Upper lobe of left lung (tissue), 6 donors: ENCODE results near the gene FOXC2. TPM values are rescaled to one million over a fixed set of nuclear protein-coding genes. Genes with fewer than 3 reads are reported as not detected.

Source experiments
- ATAC-seq, 2 donors: fragments of 200-7000 bp; cut with Tn5 transposase; one replicate each; pipeline ENCODE4 v1.9.1; 2022; ENCODE audit warnings: mild to moderate bottlenecking in 2 of 2, moderate library complexity in 2 of 2; ENCODE audit not compliant: low FRiP score in 2 of 2
- DNase-seq, 2 donors: peaks; one replicate each; pipeline ENCODE4 v3.0.0-alpha.2; 2019 to 2020
- H3K27ac ChIP-seq, 4 donors: fragments of 200-600 bp; sonication (generic); one replicate each; pipeline ENCODE4 v1.5.1; 2016 to 2019
- H3K27me3 ChIP-seq, 4 donors: fragments of 200-600 bp; sonication (generic); one replicate each; pipeline ENCODE4 v1.5.1; 2017 to 2019
- H3K36me3 ChIP-seq, 4 donors: fragments of 200-600 bp; sonication (generic); one replicate each; pipeline ENCODE4 v1.5.1; 2016 to 2019
- H3K4me1 ChIP-seq, 4 donors: fragments of 200-600 bp; sonication (generic); one replicate each; pipeline ENCODE4 v1.5.1; 2018 to 2019
- H3K4me3 ChIP-seq, 4 donors: fragments of 200-600 bp; sonication (generic); one replicate each; pipeline ENCODE4 v1.5.1; 2017 to 2019; ENCODE audit warnings: mild to moderate bottlenecking in 2 of 4, moderate library complexity in 1 of 4
- H3K9me3 ChIP-seq, 4 donors: fragments of 200-600 bp; sonication (generic); one replicate each; pipeline ENCODE4 v1.5.1; 2018 to 2019
- EP300 ChIP-seq, 4 donors: sonication (generic); formaldehyde crosslinking; IDR thresholded peaks; one replicate each; pipeline ENCODE4 v1.5.1; 2017; ENCODE audit warnings: antibody characterized with exemption in 4 of 4, control low read depth in 2 of 4
- POLR2A ChIP-seq, 4 donors: fragments of 450-650 bp; IDR thresholded peaks; one replicate each; pipeline ENCODE4 v1.5.1; 2016 to 2017; ENCODE audit warnings: antibody characterized with exemption in 4 of 4, mild to moderate bottlenecking in 2 of 4
- POLR2AphosphoS5 ChIP-seq, 2 donors: sonication (generic); formaldehyde crosslinking; IDR thresholded peaks; one replicate each; pipeline ENCODE4 v1.5.1; 2017; ENCODE audit warnings: antibody characterized with exemption in 2 of 2
- WGBS, 2 donors: methylation state at CpG; one replicate each; pipeline ENCODE4 v1.1.5; 2017 to 2018; 5-methylcytosine and 5-hydroxymethylcytosine counted together
- total RNA-seq, 6 donors: library from RNA; depleted of rRNA in 4 of 6; stranded (reverse); fragments of >200 nt in 4 of 6; gene quantifications; one replicate each; pipeline versions ENCODE4 v1.1.0 to v1.2.1, GENCODE V29; 2016 to 2021
- TF ChIP-seq, protein P1 (sequence below), 6 experiments: fragments of 450-650 bp in 4 of 6; fragments of 200-600 bp in 2 of 6; sonication (generic) in 2 of 6; IDR thresholded peaks; one replicate each; pipeline ENCODE4 v1.5.1; 2016 to 2019; ENCODE audit warnings: antibody characterized with exemption in 6 of 6
- donor health status: DM: no; HTN: no; CAD: no; lungs with moderate emphysema.
- donor health status: DM: no; HTN: yes; CAD: no; lungs with severe emphysema.

The FOXC2 gene
- total RNA-seq, 6 donors from 2014 or later: 0.39 to 1.9 (median 0.56) TPM; not detected in 2

DNA sequence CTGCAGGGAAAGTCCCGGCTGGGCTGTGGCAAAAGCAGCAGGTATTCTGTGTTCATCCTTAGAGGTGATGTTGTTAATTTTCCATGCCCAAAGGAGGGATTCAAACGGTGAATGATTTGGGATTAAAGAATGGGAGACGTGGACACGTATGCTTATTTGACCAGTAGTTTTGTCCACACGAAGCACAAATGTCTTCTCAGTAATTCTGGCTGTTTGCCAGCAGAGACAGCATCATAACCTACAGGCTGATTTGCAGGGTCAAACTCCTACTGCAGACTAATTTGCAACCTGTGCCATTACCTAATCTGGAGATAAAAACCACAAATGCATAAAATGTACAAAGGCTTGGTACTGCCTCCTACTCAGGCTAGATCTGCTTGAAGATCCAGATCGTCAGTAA lies 25.7 kb upstream of the FOXC2 start:
- peaks cover 8 to 98% (median 65%) of the 10 kb centered on the region in 4 donors for H3K36me3 ChIP-seq
- DNase-seq: no peak
- no peak for TF ChIP-seq EP300 (IDR thresholded peaks at IDR 0.05)
- no peak for TF ChIP-seq POLR2A (IDR thresholded peaks at IDR 0.05)
- TF ChIP-seq, protein P1, sequence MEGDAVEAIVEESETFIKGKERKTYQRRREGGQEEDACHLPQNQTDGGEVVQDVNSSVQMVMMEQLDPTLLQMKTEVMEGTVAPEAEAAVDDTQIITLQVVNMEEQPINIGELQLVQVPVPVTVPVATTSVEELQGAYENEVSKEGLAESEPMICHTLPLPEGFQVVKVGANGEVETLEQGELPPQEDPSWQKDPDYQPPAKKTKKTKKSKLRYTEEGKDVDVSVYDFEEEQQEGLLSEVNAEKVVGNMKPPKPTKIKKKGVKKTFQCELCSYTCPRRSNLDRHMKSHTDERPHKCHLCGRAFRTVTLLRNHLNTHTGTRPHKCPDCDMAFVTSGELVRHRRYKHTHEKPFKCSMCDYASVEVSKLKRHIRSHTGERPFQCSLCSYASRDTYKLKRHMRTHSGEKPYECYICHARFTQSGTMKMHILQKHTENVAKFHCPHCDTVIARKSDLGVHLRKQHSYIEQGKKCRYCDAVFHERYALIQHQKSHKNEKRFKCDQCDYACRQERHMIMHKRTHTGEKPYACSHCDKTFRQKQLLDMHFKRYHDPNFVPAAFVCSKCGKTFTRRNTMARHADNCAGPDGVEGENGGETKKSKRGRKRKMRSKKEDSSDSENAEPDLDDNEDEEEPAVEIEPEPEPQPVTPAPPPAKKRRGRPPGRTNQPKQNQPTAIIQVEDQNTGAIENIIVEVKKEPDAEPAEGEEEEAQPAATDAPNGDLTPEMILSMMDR (IDR thresholded peaks at IDR 0.05): no peak
- TF ChIP-seq POLR2AphosphoS5 (IDR thresholded peaks at IDR 0.05): no peak
- no peak for ATAC-seq
- H3K9me3 ChIP-seq: no peaks in the 10 kb centered on the region
- H3K27me3 ChIP-seq: no peaks in the 10 kb centered on the region
- 84 to 89% methylated on average over 6 of the region's 6 CpGs for WGBS, 2 donors
- no peak overlapping the region for H3K4me3 ChIP-seq
- no peak overlapping the region for H3K27ac ChIP-seq
- H3K4me1 ChIP-seq: no peaks in the 10 kb centered on the region

DNA sequence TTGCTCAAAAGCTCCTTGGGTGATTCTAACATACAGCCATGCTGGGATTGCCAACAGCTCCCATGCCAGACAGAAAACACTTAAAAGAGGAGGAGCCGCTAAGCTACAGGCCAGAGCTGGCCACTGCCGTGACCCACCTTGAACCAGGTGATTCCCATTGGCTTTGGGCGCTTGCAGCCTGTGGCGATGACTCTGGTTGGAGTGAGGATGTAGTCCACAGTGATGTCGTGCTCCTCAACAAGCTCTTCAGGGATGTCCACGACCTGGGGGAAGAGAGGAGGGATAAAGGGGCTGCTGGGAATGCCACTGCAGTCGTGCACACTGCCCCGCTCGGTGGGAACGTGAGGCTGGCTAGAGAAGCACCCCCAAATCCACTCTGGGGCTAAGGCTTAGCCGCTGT lies 25.1 kb upstream of the FOXC2 start:
- H3K27ac ChIP-seq: no peak overlapping the region
- no peak for DNase-seq
- no peaks in the 10 kb centered on the region for H3K4me1 ChIP-seq
- no peaks in the 10 kb centered on the region for H3K9me3 ChIP-seq
- H3K4me3 ChIP-seq: no peak overlapping the region
- no peaks in the 10 kb centered on the region for H3K27me3 ChIP-seq
- WGBS, 2 donors: 93 to 97% methylated on average over 5 to 11 of the region's 11 CpGs
- TF ChIP-seq EP300 (IDR thresholded peaks at IDR 0.05) (no peak), POLR2A (IDR thresholded peaks at IDR 0.05) (no peak), POLR2AphosphoS5 (IDR thresholded peaks at IDR 0.05) (no peak)
- no peak for ATAC-seq
- peaks cover 12 to 98% (median 65%) of the 10 kb centered on the region in 4 donors for H3K36me3 ChIP-seq

DNA sequence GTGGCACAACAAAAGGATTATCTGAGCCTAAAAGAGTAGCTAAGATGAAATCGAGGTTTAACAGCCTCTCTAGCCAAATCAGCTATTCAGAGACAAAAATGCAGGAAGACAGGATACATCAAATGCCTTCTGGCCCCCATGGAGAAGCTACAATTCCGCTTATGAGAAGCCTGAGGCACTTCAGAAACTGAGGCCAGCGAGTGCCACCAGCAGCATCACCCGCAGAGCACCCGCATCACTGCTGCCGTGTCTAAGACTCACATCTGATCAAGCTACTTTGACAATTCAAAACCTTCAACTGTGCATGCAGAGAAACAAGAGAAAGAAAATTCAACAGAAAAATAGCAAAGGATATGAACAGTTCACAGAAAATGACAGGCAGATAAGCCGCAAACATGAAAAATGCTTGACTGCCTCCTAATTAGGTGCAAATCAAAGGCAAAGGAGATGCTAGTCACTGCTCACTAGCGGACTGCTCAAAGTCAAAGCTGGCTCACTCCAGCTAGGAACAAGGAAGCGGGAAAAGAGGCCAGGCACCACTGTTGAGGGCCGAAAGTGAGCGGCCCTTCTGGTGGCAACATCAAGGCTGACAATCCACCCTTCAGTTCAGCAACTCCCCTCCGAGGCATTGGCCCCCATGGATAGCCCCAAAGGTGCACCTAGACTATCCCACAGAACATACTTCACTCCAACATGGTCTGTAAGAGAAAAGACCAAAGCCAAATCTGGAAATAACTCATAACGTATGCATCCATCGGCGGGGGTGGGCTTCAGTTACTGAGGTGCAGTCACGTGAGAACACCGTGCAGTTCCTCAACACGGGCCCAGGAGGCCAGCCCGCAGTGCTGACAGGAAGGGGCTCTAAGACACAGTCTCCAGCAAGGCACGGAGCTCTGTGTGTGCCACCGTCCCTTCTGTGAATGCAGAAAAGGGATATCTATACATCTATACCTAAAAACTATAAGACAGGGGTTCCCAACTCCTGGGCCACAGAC lies 23.6 kb upstream of the FOXC2 start:
- 90 to 95% methylated on average over 14 to 21 of the region's 21 CpGs for WGBS, 2 donors
- ATAC-seq (no peak), DNase-seq (no peak)
- no peak overlapping the region for H3K4me3 ChIP-seq
- no peaks in the 10 kb centered on the region for H3K27me3 ChIP-seq
- TF ChIP-seq POLR2AphosphoS5 (IDR thresholded peaks at IDR 0.05) (no peak), POLR2A (IDR thresholded peaks at IDR 0.05) (no peak), EP300 (IDR thresholded peaks at IDR 0.05) (no peak)
- TF ChIP-seq, protein P1 (IDR thresholded peaks at IDR 0.05): no peak
- no peaks in the 10 kb centered on the region for H3K9me3 ChIP-seq
- H3K27ac ChIP-seq: no peak overlapping the region
- peaks cover 12 to 96% (median 67%) of the 10 kb centered on the region in 4 donors for H3K36me3 ChIP-seq
- H3K4me1 ChIP-seq: no peaks in the 10 kb centered on the region

DNA sequence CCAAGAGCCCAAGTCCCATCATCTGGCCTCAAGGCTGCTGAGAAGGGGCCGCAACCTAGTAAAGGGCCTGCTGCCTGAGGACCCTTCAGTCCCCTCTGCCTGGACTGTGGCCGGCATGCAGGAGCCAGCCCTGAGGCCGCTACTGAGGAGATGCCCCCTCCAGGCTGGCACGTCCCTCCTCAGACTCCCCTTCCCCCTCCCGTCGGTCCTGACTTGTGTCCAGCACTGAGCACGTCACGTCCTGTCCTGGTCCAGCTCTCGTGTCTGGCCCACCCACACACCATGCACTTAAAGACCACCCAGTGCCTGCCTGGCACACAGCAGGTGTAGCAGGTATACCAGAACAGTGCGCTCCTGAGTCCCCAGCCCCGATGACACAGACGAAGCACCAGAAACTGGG lies 21.1 kb upstream of the FOXC2 start:
- peaks cover 10 to 93% (median 58%) of the 10 kb centered on the region in 4 donors for H3K36me3 ChIP-seq

More for the DNA sequence above, 21.1 kb upstream of the FOXC2 start:
- Histone ChIP-seq H3K27me3 (no peaks in the 10 kb centered on the region), H3K4me1 (no peaks in the 10 kb centered on the region), H3K27ac (no peak overlapping the region), H3K4me3 (no peak overlapping the region), H3K9me3 (no peaks in the 10 kb centered on the region)
- 81 to 87% methylated on average over 7 to 12 of the region's 12 CpGs for WGBS, 2 donors
- ATAC-seq: peak in 1 of 2 donors; percentile 16
- DNase-seq: no peak
- TF ChIP-seq EP300 (IDR thresholded peaks at IDR 0.05) (no peak), POLR2AphosphoS5 (IDR thresholded peaks at IDR 0.05) (no peak), POLR2A (IDR thresholded peaks at IDR 0.05) (no peak)
- TF ChIP-seq, protein P1 (IDR thresholded peaks at IDR 0.05): no peak
